ENCODE measurements around the gene NLRC3. TPM values are rescaled to one million over a fixed set of nuclear protein-coding genes. Genes with fewer than 3 reads are reported as not detected.

Gene NLRC3
- total RNA-seq, 3 donors from 2014 or later (not counting 1 experiment from before 2014, with no cell fraction given) = 98.8 to 145 (median 133) TPM

DNA sequence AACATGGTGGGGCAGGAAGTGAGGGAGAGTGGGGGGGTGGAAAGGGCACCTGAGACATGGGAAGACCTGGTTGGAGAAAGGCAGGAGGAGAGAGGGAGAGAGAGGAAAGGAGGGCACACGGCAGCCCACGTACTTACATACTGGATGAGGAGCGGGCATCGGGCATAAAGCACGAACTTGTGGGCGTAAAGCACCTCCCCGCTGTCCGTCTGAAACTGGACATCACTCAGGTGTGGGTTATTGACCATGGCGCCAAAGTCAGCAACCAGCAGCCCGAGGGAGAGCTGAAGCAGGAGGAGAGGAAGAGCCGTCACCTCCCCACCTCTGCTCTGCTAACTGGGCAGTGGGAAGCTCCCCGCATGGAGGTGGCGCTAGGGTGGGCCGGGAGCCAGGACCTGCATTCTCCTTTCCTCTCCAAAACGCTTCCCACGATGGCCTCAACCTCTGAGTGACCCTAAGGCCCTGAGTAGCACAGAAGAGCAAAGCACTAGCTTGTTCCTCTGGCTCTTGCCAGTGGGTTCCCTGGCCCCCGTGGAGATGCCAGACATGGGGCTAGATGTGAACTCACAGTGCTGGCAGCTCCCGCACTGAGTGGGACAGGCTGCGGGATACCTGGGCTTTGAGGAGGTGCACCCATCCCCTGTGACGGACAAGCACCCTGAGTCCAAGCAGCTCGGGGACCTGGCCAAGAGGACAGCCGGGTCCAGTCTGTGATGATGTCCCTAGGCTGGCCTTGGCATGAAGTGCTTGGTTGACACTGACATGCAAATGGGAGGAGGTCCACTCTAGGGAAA lies 17.3 kb upstream of the NLRC3 start:
- H3K27me3 Mint-ChIP-seq (ENCODE audit: low read depth in 2 of 2) = peaks cover 3 to 5% of the 10 kb centered on the region in 2 donors
- Histone ChIP-seq H3K27ac (ENCODE audit: low read length) (no peak overlapping the region), H3K36me3 (ENCODE audit: control insufficient read depth, insufficient read depth, low read length) (peaks cover 10% of the 10 kb centered on the region), H3K4me1 (ENCODE audit: control insufficient read depth, insufficient read depth, low read length) (peaks cover 34% of the 10 kb centered on the region), H3K4me3 (ENCODE audit: low read length) (no peak overlapping the region), H3K9me3 (ENCODE audit: control insufficient read depth, insufficient read depth, low read length) (no peaks in the 10 kb centered on the region), H3K27me3 (ENCODE audit: control insufficient read depth, insufficient read depth, low read length) (no peaks in the 10 kb centered on the region)
- peak overlapping the region; percentile 45 to 70 for H3K27ac Mint-ChIP-seq
- ATAC-seq (no peak), DNase-seq (no peak)
- intact Hi-C loops (cut with micrococcal nuclease) = no loop called here
- H3K4me3 Mint-ChIP-seq = no peak overlapping the region
- no peaks in the 10 kb centered on the region for H3K9me3 Mint-ChIP-seq
- H3K4me1 Mint-ChIP-seq = peaks cover 16 to 23% of the 10 kb centered on the region in 2 donors
- TF ChIP-seq, protein P1, sequence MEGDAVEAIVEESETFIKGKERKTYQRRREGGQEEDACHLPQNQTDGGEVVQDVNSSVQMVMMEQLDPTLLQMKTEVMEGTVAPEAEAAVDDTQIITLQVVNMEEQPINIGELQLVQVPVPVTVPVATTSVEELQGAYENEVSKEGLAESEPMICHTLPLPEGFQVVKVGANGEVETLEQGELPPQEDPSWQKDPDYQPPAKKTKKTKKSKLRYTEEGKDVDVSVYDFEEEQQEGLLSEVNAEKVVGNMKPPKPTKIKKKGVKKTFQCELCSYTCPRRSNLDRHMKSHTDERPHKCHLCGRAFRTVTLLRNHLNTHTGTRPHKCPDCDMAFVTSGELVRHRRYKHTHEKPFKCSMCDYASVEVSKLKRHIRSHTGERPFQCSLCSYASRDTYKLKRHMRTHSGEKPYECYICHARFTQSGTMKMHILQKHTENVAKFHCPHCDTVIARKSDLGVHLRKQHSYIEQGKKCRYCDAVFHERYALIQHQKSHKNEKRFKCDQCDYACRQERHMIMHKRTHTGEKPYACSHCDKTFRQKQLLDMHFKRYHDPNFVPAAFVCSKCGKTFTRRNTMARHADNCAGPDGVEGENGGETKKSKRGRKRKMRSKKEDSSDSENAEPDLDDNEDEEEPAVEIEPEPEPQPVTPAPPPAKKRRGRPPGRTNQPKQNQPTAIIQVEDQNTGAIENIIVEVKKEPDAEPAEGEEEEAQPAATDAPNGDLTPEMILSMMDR (IDR thresholded peaks at IDR 0.05) = no peak
- H3K36me3 Mint-ChIP-seq = peaks cover 8% of the 10 kb centered on the region
- 96% methylated on average over 22 of the region's 22 CpGs for WGBS (ENCODE audit: insufficient coverage)

DNA sequence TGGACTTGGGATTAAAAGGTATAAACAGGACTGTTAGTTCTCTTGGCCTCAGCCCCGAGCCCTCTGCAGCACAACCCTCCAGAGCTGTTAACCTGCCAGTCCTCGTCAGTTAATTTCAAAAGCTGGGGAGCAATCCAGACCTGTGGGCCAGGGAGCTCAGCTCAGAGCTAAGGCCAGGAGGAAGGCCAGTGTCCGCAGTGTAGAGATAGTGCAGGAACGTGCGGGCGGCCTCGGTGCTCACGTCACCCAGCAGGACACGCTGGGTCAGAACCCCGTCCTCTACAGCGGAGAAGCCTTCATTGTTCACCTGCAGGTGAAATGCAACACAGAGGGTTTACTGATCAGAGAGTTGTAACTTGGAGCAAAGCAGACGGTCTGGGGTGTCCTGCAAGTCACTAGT lies 15.4 kb upstream of the NLRC3 start:
- Mint-ChIP-seq H3K27me3 (ENCODE audit: low read depth in 2 of 2) (peaks cover 3 to 5% of the 10 kb centered on the region in 2 donors), H3K4me1 (peaks cover 11 to 20% of the 10 kb centered on the region in 2 donors), H3K4me3 (no peak overlapping the region), H3K27ac (no peak overlapping the region), H3K9me3 (no peaks in the 10 kb centered on the region), H3K36me3 (peaks cover 8% of the 10 kb centered on the region)
- intact Hi-C loops (cut with micrococcal nuclease) = no loop called here
- TF ChIP-seq, protein P1 (IDR thresholded peaks at IDR 0.05) = no peak
- Histone ChIP-seq H3K4me1 (ENCODE audit: control insufficient read depth, insufficient read depth, low read length) (peaks cover 31% of the 10 kb centered on the region), H3K27ac (ENCODE audit: low read length) (no peak overlapping the region), H3K9me3 (ENCODE audit: control insufficient read depth, insufficient read depth, low read length) (no peaks in the 10 kb centered on the region), H3K36me3 (ENCODE audit: control insufficient read depth, insufficient read depth, low read length) (peaks cover 10% of the 10 kb centered on the region), H3K27me3 (ENCODE audit: control insufficient read depth, insufficient read depth, low read length) (no peaks in the 10 kb centered on the region), H3K4me3 (ENCODE audit: low read length) (no peak overlapping the region)
- ATAC-seq = no peak
- WGBS (ENCODE audit: insufficient coverage) = 96% methylated on average over 12 of the region's 12 CpGs
- no peak for DNase-seq

DNA sequence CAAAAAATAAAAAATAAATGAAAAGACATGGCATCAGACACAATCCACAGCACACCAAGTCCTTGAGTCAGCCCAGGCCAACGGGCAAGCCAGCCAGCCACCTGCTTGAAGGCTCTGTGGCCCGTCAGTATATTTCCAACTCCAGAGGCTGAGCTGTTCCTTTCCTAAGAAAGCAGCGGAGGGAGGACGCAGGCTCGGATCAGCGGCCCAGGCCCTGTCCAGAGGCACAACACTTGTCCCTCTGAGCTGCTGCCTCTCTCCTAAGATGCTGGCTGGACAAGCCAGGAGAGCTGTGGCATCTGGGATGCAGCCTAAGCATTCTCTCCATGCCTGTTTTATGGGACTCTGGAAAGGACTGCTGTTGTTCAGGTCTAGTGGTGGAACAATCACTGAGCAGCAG lies 14.8 kb upstream of the NLRC3 start:
- H3K4me3 ChIP-seq (ENCODE audit: low read length) = no peak overlapping the region
- Mint-ChIP-seq H3K27ac (no peak overlapping the region), H3K4me3 (no peak overlapping the region), H3K9me3 (no peaks in the 10 kb centered on the region), H3K4me1 (peaks cover 11 to 15% of the 10 kb centered on the region in 2 donors), H3K36me3 (peaks cover 8% of the 10 kb centered on the region), H3K27me3 (ENCODE audit: low read depth in 2 of 2) (peaks cover 3 to 5% of the 10 kb centered on the region in 2 donors)
- no peaks in the 10 kb centered on the region for H3K27me3 ChIP-seq (ENCODE audit: control insufficient read depth, insufficient read depth, low read length)
- peaks cover 31% of the 10 kb centered on the region for H3K4me1 ChIP-seq (ENCODE audit: control insufficient read depth, insufficient read depth, low read length)
- intact Hi-C loops (cut with micrococcal nuclease) = no loop called here
- no peak overlapping the region for H3K27ac ChIP-seq (ENCODE audit: low read length)
- no peak for ATAC-seq
- peaks cover 10% of the 10 kb centered on the region for H3K36me3 ChIP-seq (ENCODE audit: control insufficient read depth, insufficient read depth, low read length)
- WGBS (ENCODE audit: insufficient coverage) = 98% methylated on average over 6 of the region's 6 CpGs
- no peak for DNase-seq
- TF ChIP-seq, protein P1 (IDR thresholded peaks at IDR 0.05) = no peak
- no peaks in the 10 kb centered on the region for H3K9me3 ChIP-seq (ENCODE audit: control insufficient read depth, insufficient read depth, low read length)

Measured in natural killer cell (primary cell).